Stimulated activated CD4-positive, alpha-beta T cell treated with anti-CD3 and anti-CD28 coated beads, Interleukin-4, amount 100 ng/mL, for 24 hours (primary cell): ENCODE measurements around the gene SAXO1.
"Not testable (repeated sequence)": the region's sequence is repeated elsewhere in the genome, so short reads cannot be mapped to it uniquely, and the experiment has no call there.

Experiments used
- DNase-seq: peaks from one replicate; pipeline ENCODE4 v3.0.0-alpha.2; 2020

Gene SAXO1

GRCh38 chr9:18969128-18969527, 63.9 kb downstream of the SAXO1 start:
- DNase-seq: no peak

- DNase-seq: no peak
These were observed 77.4 kb downstream of the SAXO1 start for GRCh38 chr9:18955626-18956025.

GRCh38 chr9:18951936-18952335, 81.1 kb downstream of the SAXO1 start:
- DNase-seq: no peak

GRCh38 chr9:18947892-18948339, 85.1 kb downstream of the SAXO1 start:
- DNase-seq: no peak

- no peak for DNase-seq
These were observed 90.2 kb downstream of the SAXO1 start for GRCh38 chr9:18942801-18943200.

- no peak for DNase-seq
These were observed 91.8 kb downstream of the SAXO1 start for GRCh38 chr9:18941060-18941740.

- no peak for DNase-seq
These were observed 93.1 kb downstream of the SAXO1 start for GRCh38 chr9:18939943-18940342.

- DNase-seq: no peak
These were observed 96.7 kb downstream of the SAXO1 start for GRCh38 chr9:18936094-18936871.

- no peak for DNase-seq
These were observed 97.5 kb downstream of the SAXO1 start for GRCh38 chr9:18935541-18935940.

GRCh38 chr9:18930611-18931010, 102.4 kb downstream of the SAXO1 start:
- not testable (repeated sequence) for DNase-seq

- no peak for DNase-seq
These were observed 104.3 kb downstream of the SAXO1 start for GRCh38 chr9:18928711-18929110.

GRCh38 chr9:18926513-18926912, 106.5 kb downstream of the SAXO1 start:
- DNase-seq: no peak

GRCh38 chr9:18925880-18926279, 107.1 kb downstream of the SAXO1 start:
- DNase-seq: no peak

- no peak for DNase-seq
These were observed 109.2 kb downstream of the SAXO1 start for GRCh38 chr9:18923671-18924430.

- no peak for DNase-seq
These were observed 109.8 kb downstream of the SAXO1 start for GRCh38 chr9:18923167-18923566.

- no peak for DNase-seq
These were observed 110.7 kb downstream of the SAXO1 start for GRCh38 chr9:18922161-18922885.

- DNase-seq: no peak
These were observed 111.5 kb downstream of the SAXO1 start for GRCh38 chr9:18921366-18922075.

- DNase-seq: no peak
These were observed 112.6 kb downstream of the SAXO1 start for GRCh38 chr9:18920141-18921084.

- no peak for DNase-seq
These were observed 121.2 kb downstream of the SAXO1 start for GRCh38 chr9:18911714-18912342.

- DNase-seq: no peak
These were observed 122.1 kb downstream of the SAXO1 start for GRCh38 chr9:18910916-18911315.

- no peak for DNase-seq
These were observed 122.6 kb downstream of the SAXO1 start for GRCh38 chr9:18910435-18910834.
